Measurements from ENCODE around the gene KRT34. TPM values are rescaled to one million over a fixed set of nuclear protein-coding genes. Genes with fewer than 3 reads are reported as not detected.
A peak's percentile ranks its signal among the peaks of the same experiment; 100 is the strongest.
"Not testable (repeated sequence)": the region's sequence is repeated elsewhere in the genome, so short reads cannot be mapped to it uniquely, and the experiment has no call there.

The KRT34 gene
- total RNA-seq, 1 donor from 2014 or later: not detected

DNA sequence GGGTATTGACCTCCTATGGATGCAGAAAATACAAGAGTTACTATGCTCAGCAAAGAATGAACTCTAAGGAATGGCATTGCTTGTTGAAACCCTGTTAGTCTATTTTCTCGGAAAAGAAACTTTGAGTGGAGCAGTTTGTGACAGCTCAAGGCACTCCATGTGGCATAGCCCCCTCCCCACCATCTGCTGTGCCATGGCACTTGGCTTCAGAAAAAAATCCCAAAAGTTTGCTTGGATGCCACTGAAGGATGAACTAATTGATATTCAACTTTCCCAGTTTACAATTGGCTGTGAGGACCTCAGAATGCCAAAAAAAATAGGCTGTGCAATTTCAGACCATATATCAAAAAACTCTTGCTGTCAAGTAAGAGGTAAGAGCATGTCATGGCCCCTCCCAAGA, 13.5 kb upstream of the KRT34 start:
- Histone ChIP-seq H3K27ac (ENCODE audit: low read depth, low read length) (no peak overlapping the region), H3K27me3 (ENCODE audit: insufficient read depth, low read length) (no peaks in the 10 kb centered on the region), H3K9me3 (ENCODE audit: insufficient read depth, low read depth, low read length) (no peaks in the 10 kb centered on the region), H3K36me3 (ENCODE audit: insufficient read depth, low read length) (no peaks in the 10 kb centered on the region), H4K20me1 (ENCODE audit: insufficient read depth, low read length) (no peaks in the 10 kb centered on the region), H3K4me3 (ENCODE audit: insufficient read depth, low read depth, low read length) (no peak overlapping the region), H3K4me2 (ENCODE audit: low read length) (no peak overlapping the region), H3K9ac (ENCODE audit: low read length) (no peak overlapping the region), H3K79me2 (ENCODE audit: insufficient read depth, low read length) (no peaks in the 10 kb centered on the region), H2AFZ (ENCODE audit: low read depth, low read length) (no peak overlapping the region), H3K4me1 (ENCODE audit: insufficient read depth, low read length) (peaks cover 10% of the 10 kb centered on the region)
- peaks cover 6% of the 10 kb centered on the region for H3K9me3 Mint-ChIP-seq (ENCODE audit: unreplicated experiment)
- DNase-seq (ENCODE audit: low read depth) (no peak), FAIRE-seq (no peak)
- no peaks in the 10 kb centered on the region for H3K36me3 Mint-ChIP-seq (ENCODE audit: low read depth, unreplicated experiment)
- TF ChIP-seq, protein P1, sequence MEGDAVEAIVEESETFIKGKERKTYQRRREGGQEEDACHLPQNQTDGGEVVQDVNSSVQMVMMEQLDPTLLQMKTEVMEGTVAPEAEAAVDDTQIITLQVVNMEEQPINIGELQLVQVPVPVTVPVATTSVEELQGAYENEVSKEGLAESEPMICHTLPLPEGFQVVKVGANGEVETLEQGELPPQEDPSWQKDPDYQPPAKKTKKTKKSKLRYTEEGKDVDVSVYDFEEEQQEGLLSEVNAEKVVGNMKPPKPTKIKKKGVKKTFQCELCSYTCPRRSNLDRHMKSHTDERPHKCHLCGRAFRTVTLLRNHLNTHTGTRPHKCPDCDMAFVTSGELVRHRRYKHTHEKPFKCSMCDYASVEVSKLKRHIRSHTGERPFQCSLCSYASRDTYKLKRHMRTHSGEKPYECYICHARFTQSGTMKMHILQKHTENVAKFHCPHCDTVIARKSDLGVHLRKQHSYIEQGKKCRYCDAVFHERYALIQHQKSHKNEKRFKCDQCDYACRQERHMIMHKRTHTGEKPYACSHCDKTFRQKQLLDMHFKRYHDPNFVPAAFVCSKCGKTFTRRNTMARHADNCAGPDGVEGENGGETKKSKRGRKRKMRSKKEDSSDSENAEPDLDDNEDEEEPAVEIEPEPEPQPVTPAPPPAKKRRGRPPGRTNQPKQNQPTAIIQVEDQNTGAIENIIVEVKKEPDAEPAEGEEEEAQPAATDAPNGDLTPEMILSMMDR (IDR thresholded peaks at IDR 0.05; ENCODE audit: insufficient read depth, low read depth, low read length): no peak
- TF ChIP-seq EZH2 (IDR thresholded peaks at IDR 0.05; ENCODE audit: insufficient read depth, low read length): no peak
- H3K27me3 Mint-ChIP-seq (ENCODE audit: low read depth, unreplicated experiment): peaks cover 8% of the 10 kb centered on the region
- H3K4me3 Mint-ChIP-seq (ENCODE audit: unreplicated experiment): no peak overlapping the region
- no peak overlapping the region for H3K27ac Mint-ChIP-seq (ENCODE audit: unreplicated experiment)
- peaks cover 17% of the 10 kb centered on the region for H3K4me1 Mint-ChIP-seq (ENCODE audit: low read depth, unreplicated experiment)

DNA sequence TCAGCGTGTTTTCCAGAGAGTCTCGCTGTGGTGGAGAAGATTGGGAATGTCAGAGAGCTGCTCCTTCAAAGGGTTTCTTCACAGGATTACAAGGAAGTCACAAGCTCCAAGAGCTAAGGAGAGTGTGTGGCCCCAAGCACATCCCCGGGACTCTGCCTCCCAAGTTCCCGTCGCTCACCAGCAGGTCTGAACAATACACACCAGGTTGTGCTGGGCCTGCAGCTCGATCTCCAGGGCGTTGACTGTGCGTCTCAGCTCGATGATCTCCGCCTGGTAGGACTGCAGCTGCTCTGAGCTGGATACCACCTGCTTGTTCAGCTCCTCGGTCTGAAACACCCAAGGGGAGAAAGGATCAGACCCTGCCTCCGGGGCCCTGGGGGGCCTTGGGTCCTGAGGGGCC, 12.9 kb upstream of the KRT34 start:
- not testable (repeated sequence) for H3K27ac ChIP-seq (ENCODE audit: low read depth, low read length); H3K9ac ChIP-seq (ENCODE audit: low read length); H3K36me3 Mint-ChIP-seq (ENCODE audit: low read depth, unreplicated experiment); H3K27me3 Mint-ChIP-seq (ENCODE audit: low read depth, unreplicated experiment); H3K4me3 Mint-ChIP-seq (ENCODE audit: unreplicated experiment); H3K4me3 ChIP-seq (ENCODE audit: insufficient read depth, low read depth, low read length); H3K9me3 ChIP-seq (ENCODE audit: insufficient read depth, low read depth, low read length); H3K36me3 ChIP-seq (ENCODE audit: insufficient read depth, low read length); H3K4me1 ChIP-seq (ENCODE audit: insufficient read depth, low read length); H3K27ac Mint-ChIP-seq (ENCODE audit: unreplicated experiment); H4K20me1 ChIP-seq (ENCODE audit: insufficient read depth, low read length); H3K27me3 ChIP-seq (ENCODE audit: insufficient read depth, low read length); H2AFZ ChIP-seq (ENCODE audit: low read depth, low read length); DNase-seq (ENCODE audit: low read depth); H3K79me2 ChIP-seq (ENCODE audit: insufficient read depth, low read length); H3K4me2 ChIP-seq (ENCODE audit: low read length); H3K9me3 Mint-ChIP-seq (ENCODE audit: unreplicated experiment)
- peaks cover 17% of the 10 kb centered on the region for H3K4me1 Mint-ChIP-seq (ENCODE audit: low read depth, unreplicated experiment)
- FAIRE-seq: peak; percentile 26

DNA sequence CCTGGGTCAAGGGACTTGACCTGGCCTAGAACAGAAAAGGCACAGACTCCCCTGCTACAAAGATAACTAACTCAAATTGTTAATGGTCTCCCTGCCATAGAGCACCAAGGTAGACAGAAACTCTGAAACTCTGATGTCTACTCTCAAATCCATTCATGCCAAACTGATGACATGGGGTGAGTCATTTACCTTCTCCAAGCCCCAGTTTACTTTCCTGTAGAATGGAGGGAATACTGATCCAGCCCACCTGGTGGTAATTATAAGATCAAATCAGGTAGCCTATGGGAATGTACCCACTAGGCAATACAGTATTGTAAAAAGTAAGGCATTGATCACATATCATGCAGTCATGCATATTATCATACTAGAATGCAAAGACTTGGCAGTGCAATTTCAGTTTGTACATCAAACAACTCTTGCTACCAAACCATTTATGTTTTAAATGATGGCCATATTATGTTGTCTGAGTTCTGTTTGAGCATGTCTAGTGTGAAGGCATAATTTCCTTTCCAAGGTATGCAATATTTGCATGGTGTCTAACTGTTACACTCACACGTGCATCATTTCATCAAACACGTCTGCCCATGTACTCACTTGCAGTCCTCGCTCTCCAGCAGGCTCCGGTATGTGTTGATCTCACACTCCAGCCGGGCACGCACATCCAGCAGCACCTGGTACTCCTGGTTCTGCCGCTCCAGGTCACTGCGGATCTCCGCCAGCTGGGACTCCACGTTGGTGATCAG, 12.3 kb upstream of the KRT34 start:
- no peak for FAIRE-seq
- Histone ChIP-seq H3K4me3 (ENCODE audit: insufficient read depth, low read depth, low read length) (no peak overlapping the region), H3K36me3 (ENCODE audit: insufficient read depth, low read length) (no peaks in the 10 kb centered on the region), H3K9me3 (ENCODE audit: insufficient read depth, low read depth, low read length) (no peaks in the 10 kb centered on the region), H3K4me2 (ENCODE audit: low read length) (no peak overlapping the region), H2AFZ (ENCODE audit: low read depth, low read length) (no peak overlapping the region), H3K79me2 (ENCODE audit: insufficient read depth, low read length) (no peaks in the 10 kb centered on the region), H4K20me1 (ENCODE audit: insufficient read depth, low read length) (no peaks in the 10 kb centered on the region), H3K27me3 (ENCODE audit: insufficient read depth, low read length) (no peaks in the 10 kb centered on the region), H3K9ac (ENCODE audit: low read length) (no peak overlapping the region), H3K27ac (ENCODE audit: low read depth, low read length) (no peak overlapping the region), H3K4me1 (ENCODE audit: insufficient read depth, low read length) (peaks cover 10% of the 10 kb centered on the region)
- Mint-ChIP-seq H3K27me3 (ENCODE audit: low read depth, unreplicated experiment) (peaks cover 8% of the 10 kb centered on the region), H3K9me3 (ENCODE audit: unreplicated experiment) (peaks cover 6% of the 10 kb centered on the region), H3K27ac (ENCODE audit: unreplicated experiment) (no peak overlapping the region), H3K4me3 (ENCODE audit: unreplicated experiment) (no peak overlapping the region), H3K36me3 (ENCODE audit: low read depth, unreplicated experiment) (no peaks in the 10 kb centered on the region), H3K4me1 (ENCODE audit: low read depth, unreplicated experiment) (peaks cover 17% of the 10 kb centered on the region)
- no peak for DNase-seq (ENCODE audit: low read depth)
- no peak for TF ChIP-seq EZH2 (IDR thresholded peaks at IDR 0.05; ENCODE audit: insufficient read depth, low read length)
- TF ChIP-seq, protein P1 (IDR thresholded peaks at IDR 0.05; ENCODE audit: insufficient read depth, low read depth, low read length): no peak

Data from astrocyte (in vitro differentiated cells and primary cell).